ENCODE data around the gene LRRTM2.
"Not testable (repeated sequence)": the region's sequence is repeated elsewhere in the genome, so short reads cannot be mapped to it uniquely, and the experiment has no call there.

DNA sequence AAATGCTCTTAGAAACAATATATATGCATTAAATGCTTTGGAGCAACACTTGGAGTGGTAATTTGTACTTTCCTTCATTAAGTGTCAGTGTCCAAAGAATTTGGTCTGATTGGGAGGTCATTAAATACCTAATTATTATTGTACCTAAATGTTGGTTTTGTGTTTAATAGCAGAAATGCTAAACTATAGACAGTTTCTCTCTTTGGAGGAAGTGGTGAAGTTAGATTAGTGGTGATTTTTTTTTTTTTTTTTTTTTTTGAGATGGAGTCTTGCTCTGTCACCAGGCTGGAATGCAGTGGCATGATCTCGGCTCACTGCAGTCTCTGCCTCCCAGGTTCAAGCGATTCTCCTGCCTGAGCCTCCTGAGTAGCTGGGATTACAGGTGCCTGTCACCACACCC, 46.2 kb upstream of the LRRTM2 start:
- not testable (repeated sequence) for TF ChIP-seq POLR2A (IDR thresholded peaks at IDR 0.05; ENCODE audit: low read depth); POLR2AphosphoS5 (IDR thresholded peaks at IDR 0.05)
- TF ChIP-seq, protein P1, sequence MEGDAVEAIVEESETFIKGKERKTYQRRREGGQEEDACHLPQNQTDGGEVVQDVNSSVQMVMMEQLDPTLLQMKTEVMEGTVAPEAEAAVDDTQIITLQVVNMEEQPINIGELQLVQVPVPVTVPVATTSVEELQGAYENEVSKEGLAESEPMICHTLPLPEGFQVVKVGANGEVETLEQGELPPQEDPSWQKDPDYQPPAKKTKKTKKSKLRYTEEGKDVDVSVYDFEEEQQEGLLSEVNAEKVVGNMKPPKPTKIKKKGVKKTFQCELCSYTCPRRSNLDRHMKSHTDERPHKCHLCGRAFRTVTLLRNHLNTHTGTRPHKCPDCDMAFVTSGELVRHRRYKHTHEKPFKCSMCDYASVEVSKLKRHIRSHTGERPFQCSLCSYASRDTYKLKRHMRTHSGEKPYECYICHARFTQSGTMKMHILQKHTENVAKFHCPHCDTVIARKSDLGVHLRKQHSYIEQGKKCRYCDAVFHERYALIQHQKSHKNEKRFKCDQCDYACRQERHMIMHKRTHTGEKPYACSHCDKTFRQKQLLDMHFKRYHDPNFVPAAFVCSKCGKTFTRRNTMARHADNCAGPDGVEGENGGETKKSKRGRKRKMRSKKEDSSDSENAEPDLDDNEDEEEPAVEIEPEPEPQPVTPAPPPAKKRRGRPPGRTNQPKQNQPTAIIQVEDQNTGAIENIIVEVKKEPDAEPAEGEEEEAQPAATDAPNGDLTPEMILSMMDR (IDR thresholded peaks at IDR 0.05) = not testable (repeated sequence)

Measured in esophagus muscularis mucosa (tissue), 3 donors.